ENCODE measurements around the gene SLC36A3. TPM values are rescaled to one million over a fixed set of nuclear protein-coding genes. Genes with fewer than 3 reads are reported as not detected.

Gene SLC36A3
- total and polyA plus RNA-seq, 11 donors, result not detected

DNA sequence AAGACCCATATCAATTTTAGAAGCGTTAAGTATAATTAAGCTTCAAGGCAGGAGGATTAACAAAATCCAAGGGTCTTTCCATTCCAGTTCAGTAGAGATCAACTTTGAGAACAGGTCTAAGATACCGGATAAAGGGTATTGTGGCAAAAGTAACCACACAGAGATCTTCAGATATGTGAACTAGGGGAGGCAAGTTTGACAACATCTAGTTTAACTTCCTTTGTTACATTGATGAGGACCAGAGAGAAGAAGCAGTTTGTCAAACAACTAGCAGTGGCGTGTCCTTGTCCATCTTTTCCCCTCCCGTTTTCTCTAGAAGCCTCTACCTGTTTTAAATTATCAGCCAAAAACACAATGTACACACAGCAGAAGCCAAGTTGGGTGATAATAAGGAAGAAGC, 35.2 kb upstream of the SLC36A3 start:
- Histone ChIP-seq H3K9me3 (no peaks in the 10 kb centered on the region), H3K27me3 (peaks cover 0 to 28% (median 0%) of the 10 kb centered on the region in 9 donors), H3K4me1 (no peaks in the 10 kb centered on the region), H3K4me3 (no peak overlapping the region), H3K36me3 (no peaks in the 10 kb centered on the region), H3K27ac (no peak overlapping the region)
- intact Hi-C loops (cut with DNase I), result no loop called here
- DNase-seq (no peak), ATAC-seq (no peak)
- WGBS, 4 donors, result 84 to 91% (median 89%) methylated on average over 4 of the region's 4 CpGs
- TF ChIP-seq, protein P1, sequence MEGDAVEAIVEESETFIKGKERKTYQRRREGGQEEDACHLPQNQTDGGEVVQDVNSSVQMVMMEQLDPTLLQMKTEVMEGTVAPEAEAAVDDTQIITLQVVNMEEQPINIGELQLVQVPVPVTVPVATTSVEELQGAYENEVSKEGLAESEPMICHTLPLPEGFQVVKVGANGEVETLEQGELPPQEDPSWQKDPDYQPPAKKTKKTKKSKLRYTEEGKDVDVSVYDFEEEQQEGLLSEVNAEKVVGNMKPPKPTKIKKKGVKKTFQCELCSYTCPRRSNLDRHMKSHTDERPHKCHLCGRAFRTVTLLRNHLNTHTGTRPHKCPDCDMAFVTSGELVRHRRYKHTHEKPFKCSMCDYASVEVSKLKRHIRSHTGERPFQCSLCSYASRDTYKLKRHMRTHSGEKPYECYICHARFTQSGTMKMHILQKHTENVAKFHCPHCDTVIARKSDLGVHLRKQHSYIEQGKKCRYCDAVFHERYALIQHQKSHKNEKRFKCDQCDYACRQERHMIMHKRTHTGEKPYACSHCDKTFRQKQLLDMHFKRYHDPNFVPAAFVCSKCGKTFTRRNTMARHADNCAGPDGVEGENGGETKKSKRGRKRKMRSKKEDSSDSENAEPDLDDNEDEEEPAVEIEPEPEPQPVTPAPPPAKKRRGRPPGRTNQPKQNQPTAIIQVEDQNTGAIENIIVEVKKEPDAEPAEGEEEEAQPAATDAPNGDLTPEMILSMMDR (IDR thresholded peaks at IDR 0.05), result no peak
- no peak for TF ChIP-seq POLR2A (IDR thresholded peaks at IDR 0.05)

DNA sequence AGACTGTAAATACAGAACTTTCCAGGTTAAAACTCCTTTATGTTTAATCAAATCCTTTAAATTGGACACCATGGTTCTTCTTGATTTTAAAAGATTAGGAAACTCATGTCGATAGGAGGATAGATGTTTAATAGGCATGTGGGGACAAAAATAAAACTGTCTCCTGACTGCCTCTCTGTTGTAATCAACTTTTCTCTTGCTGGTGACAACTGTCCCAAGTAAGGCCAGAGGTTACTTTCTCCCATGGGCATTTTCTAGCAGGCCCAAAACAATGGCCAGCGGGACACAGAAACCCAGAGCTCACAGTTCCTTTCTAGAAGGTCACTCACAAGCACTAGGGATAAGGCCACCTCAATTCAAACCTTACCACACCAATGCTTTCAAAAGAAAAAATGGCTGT, 29.3 kb upstream of the SLC36A3 start:
- no peaks in the 10 kb centered on the region for H3K9me3 ChIP-seq
- H3K36me3 ChIP-seq, result no peaks in the 10 kb centered on the region
- DNase-seq (no peak), ATAC-seq (no peak)
- H3K27me3 ChIP-seq, result peaks cover 0 to 5% (median 0%) of the 10 kb centered on the region in 9 donors
- no peak overlapping the region for H3K4me3 ChIP-seq
- WGBS, 4 donors, result 48 to 79% (median 59%) methylated on average over 2 of the region's 2 CpGs
- no peak overlapping the region for H3K27ac ChIP-seq
- H3K4me1 ChIP-seq, result peaks cover 0 to 13% (median 0%) of the 10 kb centered on the region in 12 donors
- no peak for TF ChIP-seq POLR2A (IDR thresholded peaks at IDR 0.05)
- TF ChIP-seq, protein P1 (IDR thresholded peaks at IDR 0.05), result no peak
- intact Hi-C loops (cut with DNase I), result no loop called here

DNA sequence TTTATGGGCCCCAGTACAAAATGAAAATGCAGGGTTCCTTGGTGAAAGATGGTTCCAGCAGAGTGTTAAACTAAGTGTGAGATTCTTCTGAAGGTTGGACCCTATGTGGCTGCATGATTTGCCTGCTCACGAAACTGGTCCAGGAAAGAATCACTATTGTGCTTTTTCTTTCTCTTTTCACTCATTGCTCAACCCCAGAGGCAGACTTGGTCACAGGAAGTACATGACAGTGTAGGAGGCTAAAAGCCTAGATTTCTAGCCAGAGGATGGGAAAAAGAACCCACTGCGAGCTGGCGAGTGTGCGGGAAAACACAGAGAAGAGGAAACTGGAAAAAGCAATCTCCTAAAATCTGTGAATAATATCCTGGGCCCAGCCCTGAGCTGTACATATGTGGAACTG, 25.2 kb upstream of the SLC36A3 start:
- WGBS, 4 donors, result 59 to 64% (median 62%) methylated on average over 4 of the region's 4 CpGs
- H3K36me3 ChIP-seq, result no peaks in the 10 kb centered on the region
- H3K27me3 ChIP-seq, result no peaks in the 10 kb centered on the region
- peaks cover 0 to 13% (median 0%) of the 10 kb centered on the region in 12 donors for H3K4me1 ChIP-seq
- no peak overlapping the region for H3K27ac ChIP-seq
- no peaks in the 10 kb centered on the region for H3K9me3 ChIP-seq
- intact Hi-C loops (cut with DNase I), result loop anchor here in 1 of 10 donors (10.0 kb wide), 1 partner anchor 166 kb away; no protein-coding TSS in a partner anchor
- no peak for TF ChIP-seq POLR2A (IDR thresholded peaks at IDR 0.05)
- TF ChIP-seq, protein P1 (IDR thresholded peaks at IDR 0.05), result no peak
- no peak overlapping the region for H3K4me3 ChIP-seq
- ATAC-seq (no peak), DNase-seq (no peak)

DNA sequence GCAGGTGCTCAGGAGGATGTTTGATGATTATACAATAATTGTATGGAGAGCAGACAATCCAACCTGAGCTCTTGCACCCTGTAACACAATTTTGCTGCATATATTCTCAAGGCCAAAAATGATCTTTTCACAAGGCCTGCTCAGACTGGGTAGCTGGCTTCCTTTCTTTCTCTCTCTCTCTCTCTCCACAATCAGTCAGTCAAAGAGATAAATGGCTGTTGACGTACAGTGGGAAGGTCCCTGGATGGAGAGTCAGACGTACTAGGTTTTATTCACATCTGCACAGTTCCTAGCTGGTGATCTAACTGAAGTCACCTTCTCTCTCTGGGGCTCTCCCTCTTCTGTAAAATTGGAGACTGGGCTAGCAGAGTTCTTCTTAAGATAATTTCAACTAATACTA, 24.0 kb upstream of the SLC36A3 start:
- DNase-seq (no peak), ATAC-seq (no peak)
- peaks cover 0 to 6% (median 0%) of the 10 kb centered on the region in 9 donors for H3K27me3 ChIP-seq
- no peak overlapping the region for H3K27ac ChIP-seq
- no peaks in the 10 kb centered on the region for H3K36me3 ChIP-seq
- H3K4me1 ChIP-seq, result peaks cover 0 to 13% (median 0%) of the 10 kb centered on the region in 12 donors
- TF ChIP-seq, protein P1 (IDR thresholded peaks at IDR 0.05), result no peak
- TF ChIP-seq POLR2A (IDR thresholded peaks at IDR 0.05), result no peak
- WGBS, 4 donors, result 39 to 56% (median 53%) methylated on average over 2 of the region's 2 CpGs
- H3K4me3 ChIP-seq, result no peak overlapping the region
- no peaks in the 10 kb centered on the region for H3K9me3 ChIP-seq
- intact Hi-C loops (cut with DNase I), result loop anchor here in 1 of 10 donors (10.0 kb wide), 1 partner anchor 167 kb away; no protein-coding TSS in a partner anchor

All from heart left ventricle (tissue), 16 donors.